SK-N-DZ (cell line): ENCODE measurements around the gene NEK4.
A peak's percentile ranks its signal among the peaks of the same experiment; 100 is the strongest.
"Not testable (repeated sequence)": the region's sequence is repeated elsewhere in the genome, so short reads cannot be mapped to it uniquely, and the experiment has no call there.

ENCODE experiments used
- DNase-seq: peaks from one replicate; pipeline ENCODE4 v3.0.0-alpha.2; 2015; ENCODE audit warnings: low spot score

Gene NEK4

DNA sequence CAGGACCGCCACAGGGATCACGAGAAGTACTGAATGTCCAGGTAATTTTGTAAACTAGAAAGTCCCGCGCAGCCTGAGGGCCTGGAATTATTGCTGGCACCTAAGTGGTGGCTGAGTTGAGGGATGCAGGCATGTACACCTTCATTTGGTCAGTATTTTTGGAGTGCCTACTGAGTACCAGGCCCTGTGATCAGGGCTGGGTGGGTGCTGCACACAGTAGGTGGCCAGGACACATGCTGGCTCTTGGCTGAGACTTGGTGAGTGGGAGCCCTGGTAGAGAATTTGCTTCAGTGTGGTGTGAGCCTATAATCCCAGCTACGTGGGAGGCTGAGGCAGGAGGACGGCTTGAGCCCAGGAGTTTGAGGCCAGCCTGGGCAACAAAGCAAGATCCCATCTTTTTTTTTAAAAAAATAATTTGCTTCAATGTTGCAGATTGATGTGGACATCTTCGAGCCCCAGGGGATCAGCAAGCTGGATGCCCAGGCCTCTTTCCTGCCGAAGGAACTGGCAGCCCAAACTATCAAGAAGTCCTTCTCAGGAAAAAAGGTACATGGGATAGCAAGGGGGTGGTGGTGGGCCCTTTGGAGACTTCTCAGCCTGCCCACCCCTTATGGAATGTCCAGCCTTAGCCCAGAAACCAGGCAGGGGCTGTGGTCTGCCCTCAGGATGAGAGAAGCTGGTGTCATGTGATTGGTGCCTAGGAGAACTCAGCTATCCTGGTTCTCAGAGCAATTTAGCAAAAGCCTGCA lies 9.3 kb upstream of the NEK4 start:
- no peak for DNase-seq

DNA sequence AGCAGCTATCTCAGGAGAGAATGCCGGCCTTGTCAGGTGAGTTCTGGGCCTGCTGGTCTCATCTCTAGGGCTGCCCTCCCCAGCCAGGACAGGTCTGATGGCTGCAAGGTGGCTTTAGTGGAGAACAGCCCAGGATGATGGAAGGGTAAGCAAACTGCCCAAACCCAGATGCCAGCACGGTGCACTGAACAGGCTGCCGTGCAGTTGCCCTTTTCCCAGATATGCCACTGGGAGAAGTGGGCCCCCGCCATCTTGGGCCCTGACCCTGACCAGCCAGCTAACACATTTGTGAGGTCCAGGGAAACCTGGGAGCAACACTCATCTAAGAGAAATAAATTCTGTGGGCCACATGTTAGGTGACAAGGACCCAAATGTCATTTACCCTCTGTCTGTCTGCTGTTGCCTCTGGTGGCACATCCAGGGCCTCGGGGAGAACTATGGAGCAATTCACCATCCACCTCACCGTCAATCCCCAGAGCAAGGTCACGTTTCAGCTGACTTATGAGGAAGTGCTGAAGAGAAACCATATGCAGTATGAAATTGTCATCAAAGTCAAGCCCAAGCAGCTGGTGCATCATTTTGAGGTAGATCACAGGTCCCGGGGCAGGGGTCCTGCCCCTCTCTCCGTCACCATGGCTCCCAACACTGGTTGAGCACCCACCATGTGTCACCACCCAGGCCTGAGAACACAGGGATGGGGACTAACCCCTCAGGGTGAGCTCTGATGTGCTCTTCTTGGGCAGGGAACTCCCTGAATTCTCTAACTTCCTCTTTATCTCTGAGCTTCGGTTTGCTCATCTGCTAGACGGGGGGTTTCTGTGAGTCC lies 8.5 kb upstream of the NEK4 start:
- DNase-seq, result no peak

GRCh38 chr3:52777959-52778805 lies 7.4 kb upstream of the NEK4 start:
- DNase-seq, result no peak

DNA sequence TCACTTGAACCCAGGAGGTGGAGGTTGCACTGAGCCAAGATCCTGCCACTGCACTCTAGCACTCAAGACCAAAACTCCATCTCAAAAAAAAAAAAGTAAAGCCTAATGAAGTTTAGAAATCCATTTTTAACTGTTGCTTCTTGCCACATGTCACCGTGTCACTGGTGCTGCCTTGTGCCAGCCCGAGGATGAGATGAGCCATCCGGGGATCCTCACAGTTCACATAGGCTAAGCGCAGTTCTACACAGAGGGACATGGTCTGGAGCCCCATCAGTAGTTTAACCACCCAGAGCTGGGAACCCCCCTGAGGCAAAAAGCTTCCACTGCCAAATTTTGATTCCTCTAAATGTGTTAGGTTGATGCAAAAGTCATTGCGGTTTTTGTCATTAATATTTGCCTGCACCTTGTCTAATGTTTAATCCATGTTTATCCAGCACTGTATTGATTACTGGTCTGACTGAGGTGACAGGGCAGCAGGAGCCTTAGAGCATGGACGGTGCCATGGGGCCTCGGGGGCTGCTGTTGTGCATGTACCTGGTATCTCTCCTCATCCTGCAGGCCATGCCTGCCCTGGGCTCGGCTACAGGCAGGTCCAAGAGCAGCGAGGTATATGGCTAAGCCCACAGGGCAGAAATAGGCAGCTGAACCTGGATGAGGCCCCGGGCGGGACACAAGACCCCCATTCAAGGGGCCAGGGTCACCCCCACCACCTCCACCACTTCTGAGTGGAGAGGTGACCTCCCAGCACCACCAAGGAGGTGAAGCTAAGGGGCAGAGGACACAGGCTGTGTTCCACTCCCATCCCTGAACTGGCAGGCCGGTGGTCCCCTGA lies 6.6 kb upstream of the NEK4 start, which contains the start of gene ITIH1:
Gene ITIH1, plus strand, starts transcription at position 473 of the 832 bp plus-strand sequence. Its CDS starts 17 bp downstream, at position 490.
- no peak for DNase-seq

- DNase-seq, result not testable (repeated sequence)
Observed at GRCh38 chr3:52776486-52776885, 5.7 kb upstream of the NEK4 start.

GRCh38 chr3:52775877-52776276 lies 5.1 kb upstream of the NEK4 start:
- peak; percentile 52 for DNase-seq

- DNase-seq, result no peak
Observed at GRCh38 chr3:52774901-52775864, 4.4 kb upstream of the NEK4 start.

GRCh38 chr3:52774066-52774713 lies 3.5 kb upstream of the NEK4 start:
- DNase-seq, result no peak

DNA sequence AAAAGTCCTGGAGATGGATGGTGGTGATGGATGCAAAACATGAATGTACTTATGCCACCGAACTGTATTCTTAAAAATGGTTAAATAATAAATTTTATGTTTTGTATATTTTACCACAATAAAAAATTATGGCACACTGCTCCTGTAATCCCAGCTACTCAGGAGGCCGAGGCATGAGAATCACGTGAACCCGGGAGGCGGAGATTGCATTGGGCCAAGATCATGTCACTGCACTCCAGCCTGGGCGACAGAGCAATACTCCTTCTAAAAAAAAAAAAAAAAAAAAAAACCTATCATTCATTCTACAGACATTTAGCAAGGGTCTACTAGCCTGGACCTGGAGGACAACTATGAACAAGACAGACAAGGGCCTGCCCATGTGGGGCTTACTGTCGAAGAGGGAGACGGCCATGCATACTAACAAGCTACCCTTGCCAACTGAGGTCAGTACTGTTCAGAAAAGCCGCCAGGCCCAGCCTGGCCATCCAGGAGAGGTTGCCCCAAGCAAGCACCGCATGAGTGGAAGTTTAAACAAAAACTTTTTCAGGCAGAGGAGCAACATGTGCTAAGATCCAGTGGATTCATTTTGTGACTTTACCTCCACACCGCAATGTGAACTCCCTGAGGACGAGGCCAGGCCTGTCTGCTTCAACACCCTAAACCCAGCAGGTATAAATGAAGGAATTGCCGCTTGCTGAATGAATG lies 2.8 kb upstream of the NEK4 start:
- no peak for DNase-seq

GRCh38 chr3:52771702-52772101 lies 962 bp upstream of the NEK4 start:
- no peak for DNase-seq

DNA sequence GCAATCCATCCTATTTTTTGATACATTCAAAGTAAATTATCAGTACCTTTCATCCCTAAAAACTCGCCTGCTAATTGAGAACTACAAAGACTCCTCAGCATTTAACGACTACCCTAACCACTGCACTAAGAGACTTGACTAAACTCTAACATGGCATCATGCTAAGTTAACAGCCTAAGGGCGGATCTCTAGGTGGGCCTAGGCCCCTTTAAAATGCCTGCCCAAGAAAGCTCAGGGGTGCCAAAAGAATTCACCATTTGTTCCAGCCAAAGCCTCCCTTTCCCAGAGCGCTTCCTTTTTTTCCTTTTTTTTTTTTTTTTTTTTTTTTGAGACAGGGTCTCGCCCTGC lies 568 bp upstream of the NEK4 start:
- no peak for DNase-seq

- no peak for DNase-seq
Observed at GRCh38 chr3:52769786-52770455, 819 bp downstream of the NEK4 start.

- no peak for DNase-seq
Observed at GRCh38 chr3:52763466-52763865, 7.3 kb downstream of the NEK4 start.

GRCh38 chr3:52756141-52756540 lies 14.6 kb downstream of the NEK4 start:
- no peak for DNase-seq

GRCh38 chr3:52754373-52754772 lies 16.4 kb downstream of the NEK4 start:
- no peak for DNase-seq

DNA sequence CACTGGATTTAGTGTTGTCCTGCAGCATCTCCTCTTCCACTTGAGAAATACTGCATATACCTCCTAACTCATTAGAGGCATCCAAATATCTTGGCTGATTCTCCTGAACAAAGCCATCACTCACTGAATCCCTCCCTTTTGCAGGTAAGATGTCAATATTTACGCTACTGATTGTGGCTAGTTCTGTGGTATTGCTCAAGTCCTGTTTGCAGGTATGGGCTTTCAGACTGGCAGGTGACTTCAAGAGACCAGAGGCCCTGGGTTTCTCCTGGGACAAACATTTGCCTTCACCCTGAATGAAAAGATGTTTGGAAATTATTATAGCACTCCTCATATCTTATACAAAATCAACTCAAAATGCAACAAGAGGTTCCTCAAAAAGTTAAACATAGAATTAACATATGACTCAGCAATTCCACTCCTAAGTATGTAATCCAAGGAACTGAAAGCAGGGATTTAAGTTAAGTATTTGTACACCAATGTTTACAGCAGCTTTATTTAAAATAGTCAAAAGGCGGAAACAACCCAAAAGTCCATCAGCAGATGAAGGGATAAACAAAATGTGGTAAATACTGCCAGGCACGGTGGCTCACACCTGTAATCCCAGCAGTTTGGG lies 18.6 kb downstream of the NEK4 start:
- no peak for DNase-seq

GRCh38 chr3:52743721-52744120 lies 27.0 kb downstream of the NEK4 start:
- DNase-seq, result no peak

DNA sequence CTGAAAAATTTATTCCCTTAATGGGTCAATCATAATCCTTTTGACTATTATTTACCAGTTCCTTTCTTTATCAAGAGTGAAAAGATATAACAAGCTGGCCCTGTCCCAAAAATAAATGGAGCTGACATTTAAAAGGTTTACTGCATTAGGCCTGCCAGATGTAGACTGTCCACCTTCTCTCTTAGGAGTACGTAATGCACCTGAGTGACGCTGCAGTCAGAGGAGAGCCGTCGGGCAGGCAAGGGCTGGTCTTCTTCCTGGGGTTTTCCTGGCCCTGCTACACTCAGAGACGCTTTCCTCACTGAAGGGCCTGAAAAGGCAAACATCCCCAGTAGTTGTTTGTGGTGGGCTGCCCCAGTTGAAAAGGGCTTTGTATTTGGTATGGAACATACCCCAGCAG lies 27.6 kb downstream of the NEK4 start:
- no peak for DNase-seq
